HCT116 (cell line): ENCODE measurements around the gene PHYKPL. TPM values are rescaled to one million over a fixed set of nuclear protein-coding genes. Genes with fewer than 3 reads are reported as not detected.

Experiments
- ATAC-seq: fragments of 200-7000 bp; cut with Tn5 transposase; 2 replicates; pipeline ENCODE4 v1.9.1; 2020; ENCODE audit warnings: mild to moderate bottlenecking, moderate library complexity
- BruUV-seq: library from RNA; stranded (reverse); fragments of 400-500 nt; replicated peaks from 2 replicates; lab custom pipeline; 2021; lab: Mats Ljungman, UMichigan
- CTCF ChIA-PET: fragments of 300-600 bp; sonication (Branson Sonifier 250); formaldehyde crosslinking; loops from one replicate; lab custom pipeline; 2021; ENCODE audit warnings: antibody characterized with exemption; lab: Charles Lee
- POLR2A ChIA-PET: fragments of 300-600, 350-600 bp; sonication (Branson Sonifier 250); formaldehyde crosslinking; loops from one replicate; lab custom pipeline; 2021; ENCODE audit warnings: antibody characterized with exemption; lab: Charles Lee
- RAD21 ChIA-PET, 2 experiments: fragments of 300-600 bp; sonication (Branson Sonifier 250); formaldehyde crosslinking; loops; one replicate each; lab custom pipeline; 2023; ENCODE audit warnings: low total read pairs in 2 of 2; ENCODE audit not compliant: uncharacterized antibody in 2 of 2, unreplicated experiment in 2 of 2, low non-redundant PET in 1 of 2; lab: Charles Lee
- DNase-seq: peaks from one replicate; pipeline ENCODE4 v3.0.0-alpha.2; 2010; ENCODE audit warnings: low read depth, low spot score
- H2AFZ ChIP-seq: fragments of 200-600 bp; shearing (Covaris generic), sonication (generic); 2 replicates; pipeline ENCODE4 v1.6.1; 2017; ENCODE audit warnings: low read depth, mixed run types, mixed read lengths, antibody characterized with exemption, low read length; ENCODE audit not compliant: poor library complexity, severe bottlenecking
- H3K27ac ChIP-seq: 2 replicates; pipeline ENCODE4 v1.5.1; 2012; ENCODE audit warnings: low read depth, low read length
- H3K27me3 ChIP-seq: fragments of 200-600 bp; sonication (generic); 2 replicates; pipeline ENCODE4 v1.6.1; 2016; ENCODE audit warnings: mixed run types, low read length, mixed read lengths; ENCODE audit not compliant: insufficient read depth
- H3K36me3 ChIP-seq, 2 experiments: fragments of 200-500 bp in 1 of 2; fragments of 200-600 bp in 1 of 2; sonication (Bioruptor generic) in 1 of 2; sonication (generic) in 1 of 2; 2 replicates each; pipeline versions ENCODE4 v1.5.1 to v1.6.1; 2014 to 2016; ENCODE audit warnings: low read length in 2 of 2, inconsistent platforms in 1 of 2, mixed read lengths in 1 of 2, mixed run types in 1 of 2; ENCODE audit not compliant: insufficient read depth in 2 of 2, control insufficient read depth in 1 of 2
- H3K4me1 ChIP-seq, 2 experiments: fragments of 200-600 bp in 1 of 2; sonication (generic) in 1 of 2; 2 replicates each; pipeline versions ENCODE4 v1.5.1 to v1.6.1; 2012 to 2017; ENCODE audit warnings: low read length in 2 of 2, inconsistent platforms in 1 of 2, mild to moderate bottlenecking in 1 of 2, mixed read lengths in 1 of 2, mixed run types in 1 of 2, moderate library complexity in 1 of 2; ENCODE audit not compliant: insufficient read depth in 2 of 2, control insufficient read depth in 1 of 2
- H3K4me2 ChIP-seq: fragments of 200-600 bp; sonication (generic); 2 replicates; pipeline ENCODE4 v1.6.1; 2017; ENCODE audit warnings: mixed run types, low read length, mixed read lengths
- H3K4me3 ChIP-seq, 2 experiments: fragments of 200-600 bp in 1 of 2; sonication (generic) in 1 of 2; replicated peaks in 1 of 2; 2 replicates each; pipeline ENCODE4 v1.5.1; 2011 to 2016; ENCODE audit warnings: low read length in 2 of 2, control low read depth in 1 of 2, low read depth in 1 of 2, mild to moderate bottlenecking in 1 of 2, mixed read lengths in 1 of 2, mixed run types in 1 of 2
- H3K79me2 ChIP-seq: fragments of 200-600 bp; sonication (generic); 2 replicates; pipeline ENCODE4 v1.6.1; 2017; ENCODE audit warnings: mild to moderate bottlenecking, mixed run types, low read length, moderate library complexity, mixed read lengths; ENCODE audit not compliant: insufficient read depth
- H3K9ac ChIP-seq: fragments of 200-600 bp; sonication (generic); 2 replicates; pipeline ENCODE4 v1.6.1; 2016; ENCODE audit warnings: low read length, mixed read lengths
- H3K9me2 ChIP-seq: fragments of 200-600 bp; sonication (generic), shearing (Covaris generic); 2 replicates; pipeline ENCODE4 v1.6.1; 2017; ENCODE audit warnings: mixed run types, mild to moderate bottlenecking, moderate library complexity; ENCODE audit not compliant: insufficient read depth
- H3K9me3 ChIP-seq, 2 experiments: fragments of 200-500 bp in 1 of 2; fragments of 200-600 bp in 1 of 2; sonication (Bioruptor generic) in 1 of 2; sonication (generic) in 1 of 2; 2 replicates each; pipeline ENCODE4 v1.6.1; 2014 to 2017; ENCODE audit warnings: low read length in 2 of 2, mixed read lengths in 2 of 2, inconsistent platforms in 1 of 2, low read depth in 1 of 2, mild to moderate bottlenecking in 1 of 2, mixed run types in 1 of 2, moderate library complexity in 1 of 2; ENCODE audit not compliant: control insufficient read depth in 1 of 2, insufficient read depth in 1 of 2
- H4K20me1 ChIP-seq: fragments of 200-600 bp; sonication (generic), shearing (Covaris generic); 2 replicates; pipeline ENCODE4 v1.6.1; 2017; ENCODE audit warnings: mixed run types, mild to moderate bottlenecking, moderate library complexity; ENCODE audit not compliant: insufficient read depth
- ATF3 ChIP-seq: IDR thresholded peaks from 2 replicates; pipeline ENCODE4 v1.6.1; 2012
- CTCF ChIP-seq, 3 experiments: fragments of 200-600 bp in 1 of 3; sonication (generic) in 1 of 3; IDR thresholded peaks in 2 of 3; conservative IDR thresholded peaks in 1 of 3; 2 replicates each; pipeline ENCODE4 v1.5.1; 2012 to 2017; ENCODE audit warnings: low read depth in 2 of 3, low read length in 2 of 3, antibody characterized with exemption in 1 of 3, borderline replicate concordance in 1 of 3, control low read depth in 1 of 3, mild to moderate bottlenecking in 1 of 3, mixed read lengths in 1 of 3, mixed run types in 1 of 3, moderate library complexity in 1 of 3; ENCODE audit not compliant: insufficient read depth in 1 of 3
- EGR1 ChIP-seq: IDR thresholded peaks from 2 replicates; pipeline ENCODE4 v1.6.1; 2012; ENCODE audit warnings: low read depth
- EZH2phosphoT487 ChIP-seq: fragments of 200-600 bp; IDR thresholded peaks from 2 replicates; pipeline ENCODE4 v1.6.1; 2018; ENCODE audit warnings: antibody characterized with exemption, borderline replicate concordance
- FOSL1 ChIP-seq: IDR thresholded peaks from 2 replicates; pipeline ENCODE4 v1.6.1; 2012; ENCODE audit warnings: low read depth
- JUND ChIP-seq: IDR thresholded peaks from 2 replicates; pipeline ENCODE4 v1.6.1; 2012
- REST ChIP-seq: IDR thresholded peaks from 2 replicates; pipeline ENCODE4 v1.6.1; 2012; ENCODE audit warnings: low read depth
- SIN3A ChIP-seq: IDR thresholded peaks from 2 replicates; pipeline ENCODE4 v1.6.1; 2012; ENCODE audit warnings: low read depth
- SRF ChIP-seq: IDR thresholded peaks from 2 replicates; pipeline ENCODE4 v1.6.1; 2012; ENCODE audit warnings: low read depth
- ZBTB33 ChIP-seq: IDR thresholded peaks from 2 replicates; pipeline ENCODE4 v1.6.1; 2011; ENCODE audit warnings: mild to moderate bottlenecking, low read length, moderate library complexity; ENCODE audit not compliant: insufficient replicate concordance; ENCODE audit errors: extremely low read depth
- ZNF274 ChIP-seq: fragments of 200-500 bp; sonication (Bioruptor generic); IDR thresholded peaks from 2 replicates; pipeline ENCODE4 v1.6.1; 2014; ENCODE audit warnings: mild to moderate bottlenecking, low read depth, low read length, inconsistent platforms
- intact Hi-C: fragments of 100-400 bp; cut with micrococcal nuclease; formaldehyde crosslinking; loops from 2 replicates; pipeline ENCODE4 v1.10.0; 2022
- total RNA-seq: library from RNA; stranded (reverse); gene quantifications from one replicate; pipeline ENCODE4 v1.2.1, GENCODE V29; 2021; ENCODE audit not compliant: unreplicated experiment

Gene PHYKPL
- total RNA-seq, 1 experiment from 2014 or later, result 57.8 TPM

GRCh38 chr5:178269499-178269898 lies 36.9 kb upstream of the PHYKPL start:
- Histone ChIP-seq H2AFZ (no peak overlapping the region), H3K4me3 (no peak overlapping the region), H3K9ac (no peak overlapping the region), H3K9me3 (no peaks in the 10 kb centered on the region), H4K20me1 (no peaks in the 10 kb centered on the region), H3K9me2 (no peaks in the 10 kb centered on the region), H3K27ac (no peak overlapping the region), H3K4me2 (no peak overlapping the region)
- ATAC-seq (no peak), DNase-seq (no peak)
- RAD21 ChIA-PET, result no interaction called here
- CTCF ChIA-PET, result no interaction called here
- TF ChIP-seq ATF3, result no peak
- TF ChIP-seq SIN3A, result no peak
- no peak for TF ChIP-seq FOSL1
- TF ChIP-seq REST, result no peak
- TF ChIP-seq EZH2phosphoT487, result no peak
- no peak for TF ChIP-seq EGR1
- TF ChIP-seq ZNF274, result no peak
- no peak for TF ChIP-seq CTCF (IDR thresholded peaks at IDR 0.05 in 2 of 3, conservative IDR thresholded peaks at IDR 0.05 in 1 of 3; ENCODE audit: borderline replicate concordance in 1 of 3, insufficient read depth in 1 of 3, low read depth in 2 of 3, low read length in 2 of 3)
- no peak for TF ChIP-seq SRF
- no peak for TF ChIP-seq ZBTB33
- TF ChIP-seq JUND, result no peak
- TF ChIP-seq, all 23 proteins: peak for 0
- BruUV-seq, result no TSS peak
- no peaks in the 10 kb centered on the region for H3K36me3 ChIP-seq
- no peaks in the 10 kb centered on the region for H3K4me1 ChIP-seq
- no peaks in the 10 kb centered on the region for H3K27me3 ChIP-seq
- POLR2A ChIA-PET, result no interaction called here
- no peaks in the 10 kb centered on the region for H3K79me2 ChIP-seq
- intact Hi-C loops, result no loop called here
